ENCODE measurements around the gene PRKRA.

DNA sequence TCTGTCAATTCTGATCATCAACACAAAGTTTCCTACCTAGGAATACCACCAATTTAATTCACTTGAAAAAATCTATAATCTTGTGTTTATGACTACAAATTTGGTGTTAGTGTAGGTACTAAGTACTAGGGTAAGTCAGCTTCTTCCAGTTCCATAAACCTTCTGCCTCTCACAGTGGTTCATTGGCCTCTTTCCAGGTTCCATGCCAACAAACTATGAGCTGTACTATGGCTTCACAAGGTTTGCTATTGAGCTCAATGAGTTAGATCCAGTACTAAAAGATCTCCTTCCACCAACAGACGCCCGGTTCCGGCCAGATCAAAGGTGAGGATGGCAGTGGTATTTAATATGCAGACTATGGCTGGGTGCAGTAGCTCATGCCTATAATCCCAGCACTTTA lies 58.8 kb downstream of the PRKRA start:
- no peak for TF ChIP-seq POLR2A (IDR thresholded peaks at IDR 0.05)
- TF ChIP-seq, protein P1, sequence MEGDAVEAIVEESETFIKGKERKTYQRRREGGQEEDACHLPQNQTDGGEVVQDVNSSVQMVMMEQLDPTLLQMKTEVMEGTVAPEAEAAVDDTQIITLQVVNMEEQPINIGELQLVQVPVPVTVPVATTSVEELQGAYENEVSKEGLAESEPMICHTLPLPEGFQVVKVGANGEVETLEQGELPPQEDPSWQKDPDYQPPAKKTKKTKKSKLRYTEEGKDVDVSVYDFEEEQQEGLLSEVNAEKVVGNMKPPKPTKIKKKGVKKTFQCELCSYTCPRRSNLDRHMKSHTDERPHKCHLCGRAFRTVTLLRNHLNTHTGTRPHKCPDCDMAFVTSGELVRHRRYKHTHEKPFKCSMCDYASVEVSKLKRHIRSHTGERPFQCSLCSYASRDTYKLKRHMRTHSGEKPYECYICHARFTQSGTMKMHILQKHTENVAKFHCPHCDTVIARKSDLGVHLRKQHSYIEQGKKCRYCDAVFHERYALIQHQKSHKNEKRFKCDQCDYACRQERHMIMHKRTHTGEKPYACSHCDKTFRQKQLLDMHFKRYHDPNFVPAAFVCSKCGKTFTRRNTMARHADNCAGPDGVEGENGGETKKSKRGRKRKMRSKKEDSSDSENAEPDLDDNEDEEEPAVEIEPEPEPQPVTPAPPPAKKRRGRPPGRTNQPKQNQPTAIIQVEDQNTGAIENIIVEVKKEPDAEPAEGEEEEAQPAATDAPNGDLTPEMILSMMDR (IDR thresholded peaks at IDR 0.05) = no peak

Measured in body of pancreas (tissue), 4 donors.